Measurements from ENCODE around the gene QPRT. TPM values are rescaled to one million over a fixed set of nuclear protein-coding genes. Genes with fewer than 3 reads are reported as not detected.
"Not testable (repeated sequence)": the region's sequence is repeated elsewhere in the genome, so short reads cannot be mapped to it uniquely, and the experiment has no call there.

Gene QPRT
- total RNA-seq, 1 donor from 2014 or later, result 20.8 TPM

GRCh38 chr16:29737713-29738112, 58.7 kb downstream of the QPRT start:
- Histone ChIP-seq H3K4me3 (no peak overlapping the region), H3K4me1 (no peaks in the 10 kb centered on the region), H3K36me3 (no peaks in the 10 kb centered on the region), H3K27ac (replicated peaks) (no peak overlapping the region), H3K27me3 (ENCODE audit: low read depth) (peaks cover 54% of the 10 kb centered on the region), H3K9me3 (replicated peaks) (peaks cover 7% of the 10 kb centered on the region)
- intact Hi-C loops (cut with micrococcal nuclease), result no loop called here
- no peak for TF ChIP-seq CTCF (IDR thresholded peaks at IDR 0.05; ENCODE audit: borderline replicate concordance)
- DNase-seq, result no peak

- Histone ChIP-seq H3K9me3 (replicated peaks) (peaks cover 7% of the 10 kb centered on the region), H3K4me3 (no peak overlapping the region), H3K36me3 (no peaks in the 10 kb centered on the region), H3K4me1 (no peaks in the 10 kb centered on the region), H3K27ac (replicated peaks) (no peak overlapping the region), H3K27me3 (ENCODE audit: low read depth) (peaks cover 50% of the 10 kb centered on the region)
- no peak for TF ChIP-seq CTCF (IDR thresholded peaks at IDR 0.05; ENCODE audit: borderline replicate concordance)
- no peak for DNase-seq
- intact Hi-C loops (cut with micrococcal nuclease), result no loop called here
Observed at GRCh38 chr16:29738514-29738913, 59.5 kb downstream of the QPRT start.

- intact Hi-C loops (cut with micrococcal nuclease), result not testable (repeated sequence)
Observed at GRCh38 chr16:29739927-29740629, 61.1 kb downstream of the QPRT start.

GRCh38 chr16:29740630-29741015, 61.6 kb downstream of the QPRT start:
- H3K9me3 ChIP-seq (replicated peaks); H3K36me3 ChIP-seq; H3K27ac ChIP-seq (replicated peaks); H3K4me1 ChIP-seq; H3K4me3 ChIP-seq; intact Hi-C loops (cut with micrococcal nuclease); DNase-seq: not testable (repeated sequence)
- peaks cover 49% of the 10 kb centered on the region for H3K27me3 ChIP-seq (ENCODE audit: low read depth)

More at GRCh38 chr16:29739927-29740629, 61.1 kb downstream of the QPRT start:
- H3K27ac ChIP-seq (replicated peaks); H3K4me1 ChIP-seq; H3K9me3 ChIP-seq (replicated peaks); DNase-seq; H3K36me3 ChIP-seq; H3K4me3 ChIP-seq: not testable (repeated sequence)
- peaks cover 49% of the 10 kb centered on the region for H3K27me3 ChIP-seq (ENCODE audit: low read depth)

GRCh38 chr16:29742683-29743275, 63.8 kb downstream of the QPRT start:
- Histone ChIP-seq H3K9me3 (replicated peaks) (peaks cover 7% of the 10 kb centered on the region), H3K27me3 (ENCODE audit: low read depth) (peaks cover 31% of the 10 kb centered on the region), H3K27ac (replicated peaks) (no peak overlapping the region), H3K4me3 (no peak overlapping the region), H3K4me1 (no peaks in the 10 kb centered on the region), H3K36me3 (no peaks in the 10 kb centered on the region)
- intact Hi-C loops (cut with micrococcal nuclease), result no loop called here
- DNase-seq, result no peak
- no peak for TF ChIP-seq CTCF (IDR thresholded peaks at IDR 0.05; ENCODE audit: borderline replicate concordance)

GRCh38 chr16:29743475-29743826, 64.5 kb downstream of the QPRT start:
- intact Hi-C loops (cut with micrococcal nuclease), result no loop called here
- TF ChIP-seq CTCF (IDR thresholded peaks at IDR 0.05; ENCODE audit: borderline replicate concordance), result no peak
- no peak for DNase-seq

More at GRCh38 chr16:29743475-29743826, 64.5 kb downstream of the QPRT start:
- Histone ChIP-seq H3K4me3 (no peak overlapping the region), H3K4me1 (no peaks in the 10 kb centered on the region), H3K27me3 (ENCODE audit: low read depth) (peaks cover 31% of the 10 kb centered on the region), H3K9me3 (replicated peaks) (peaks cover 9% of the 10 kb centered on the region), H3K27ac (replicated peaks) (no peak overlapping the region), H3K36me3 (no peaks in the 10 kb centered on the region)

Data from left ventricle myocardium inferior (tissue), 1 donor.